DMS79 treated with DMSO at 0.1 percent for 48 hours (cell line): ENCODE results near the gene TMEM25.
"Not testable (repeated sequence)": the region's sequence is repeated elsewhere in the genome, so short reads cannot be mapped to it uniquely, and the experiment has no call there.

Experiments
- DNase-seq: peaks from one replicate; lab custom pipeline; 2025; lab: John Stamatoyannopoulos, UW

The TMEM25 gene

GRCh38 chr11:118532091-118532490 is 1.1 kb downstream of the TMEM25 start:
- DNase-seq, result no peak

GRCh38 chr11:118532852-118533768 is 2.1 kb downstream of the TMEM25 start:
- no peak for DNase-seq

- DNase-seq, result no peak
Measured at GRCh38 chr11:118533769-118534729, 3.1 kb downstream of the TMEM25 start.

- no peak for DNase-seq
Measured at GRCh38 chr11:118535261-118535660, 4.3 kb downstream of the TMEM25 start.

GRCh38 chr11:118536726-118537125 is 5.7 kb downstream of the TMEM25 start:
- no peak for DNase-seq

- DNase-seq, result no peak
Measured at GRCh38 chr11:118537409-118537980, 6.5 kb downstream of the TMEM25 start.

- no peak for DNase-seq
Measured at GRCh38 chr11:118544010-118544646, 13.1 kb downstream of the TMEM25 start.

GRCh38 chr11:118544647-118545010 is 13.6 kb downstream of the TMEM25 start:
- DNase-seq, result no peak

- no peak for DNase-seq
Measured at GRCh38 chr11:118545533-118545932, 14.5 kb downstream of the TMEM25 start.

- no peak for DNase-seq
Measured at GRCh38 chr11:118547132-118547531, 16.1 kb downstream of the TMEM25 start.

- DNase-seq, result no peak
Measured at GRCh38 chr11:118552341-118552740, 21.3 kb downstream of the TMEM25 start.

GRCh38 chr11:118560806-118561205 is 29.8 kb downstream of the TMEM25 start:
- DNase-seq, result no peak

GRCh38 chr11:118565051-118565450 is 34.1 kb downstream of the TMEM25 start:
- no peak for DNase-seq

- no peak for DNase-seq
Measured at GRCh38 chr11:118569670-118570069, 38.7 kb downstream of the TMEM25 start.

- no peak for DNase-seq
Measured at GRCh38 chr11:118570787-118571186, 39.8 kb downstream of the TMEM25 start.

- not testable (repeated sequence) for DNase-seq
Measured at GRCh38 chr11:118571701-118572060, 40.7 kb downstream of the TMEM25 start.

- peak; percentile 85 for DNase-seq
Measured at GRCh38 chr11:118572061-118572980, 41.3 kb downstream of the TMEM25 start, which contains the start of gene ARCN1. Gene ARCN1 (plus strand): TSS chr11:118572409. CDS start chr11:118572548, 139 bp downstream.

GRCh38 chr11:118572981-118573550 is 42.1 kb downstream of the TMEM25 start:
- peak; percentile 36 for DNase-seq

GRCh38 chr11:118574636-118575035 is 43.6 kb downstream of the TMEM25 start:
- no peak for DNase-seq

- DNase-seq, result not testable (repeated sequence)
Measured at GRCh38 chr11:118577995-118578394, 47.0 kb downstream of the TMEM25 start.
